ENCODE measurements around the gene SVIL.
A peak's percentile ranks its signal among the peaks of the same experiment; 100 is the strongest.

DNA sequence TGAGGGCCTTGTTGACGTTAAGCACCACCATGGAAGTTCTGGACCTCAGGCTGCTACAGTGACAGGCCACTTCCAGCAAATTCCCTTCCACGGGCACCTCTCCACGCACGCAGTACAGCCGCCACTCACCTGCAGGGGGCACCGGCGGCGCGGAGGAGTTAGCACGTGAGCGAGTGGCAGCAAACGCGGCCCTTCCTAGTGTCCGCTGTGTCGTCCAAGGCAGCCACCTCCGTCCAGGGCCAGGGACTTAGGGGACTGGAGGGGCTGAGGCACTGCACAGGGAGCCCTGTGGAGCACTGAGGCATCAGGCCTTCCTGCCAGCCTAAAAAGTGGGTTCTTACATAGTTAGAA is 164.4 kb downstream of the SVIL start:
- TF ChIP-seq, protein P1, sequence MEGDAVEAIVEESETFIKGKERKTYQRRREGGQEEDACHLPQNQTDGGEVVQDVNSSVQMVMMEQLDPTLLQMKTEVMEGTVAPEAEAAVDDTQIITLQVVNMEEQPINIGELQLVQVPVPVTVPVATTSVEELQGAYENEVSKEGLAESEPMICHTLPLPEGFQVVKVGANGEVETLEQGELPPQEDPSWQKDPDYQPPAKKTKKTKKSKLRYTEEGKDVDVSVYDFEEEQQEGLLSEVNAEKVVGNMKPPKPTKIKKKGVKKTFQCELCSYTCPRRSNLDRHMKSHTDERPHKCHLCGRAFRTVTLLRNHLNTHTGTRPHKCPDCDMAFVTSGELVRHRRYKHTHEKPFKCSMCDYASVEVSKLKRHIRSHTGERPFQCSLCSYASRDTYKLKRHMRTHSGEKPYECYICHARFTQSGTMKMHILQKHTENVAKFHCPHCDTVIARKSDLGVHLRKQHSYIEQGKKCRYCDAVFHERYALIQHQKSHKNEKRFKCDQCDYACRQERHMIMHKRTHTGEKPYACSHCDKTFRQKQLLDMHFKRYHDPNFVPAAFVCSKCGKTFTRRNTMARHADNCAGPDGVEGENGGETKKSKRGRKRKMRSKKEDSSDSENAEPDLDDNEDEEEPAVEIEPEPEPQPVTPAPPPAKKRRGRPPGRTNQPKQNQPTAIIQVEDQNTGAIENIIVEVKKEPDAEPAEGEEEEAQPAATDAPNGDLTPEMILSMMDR (IDR thresholded peaks at IDR 0.05), result peak in 3 of 4 experiments; percentile 30 to 47 (median 38)
- TF ChIP-seq POLR2A (IDR thresholded peaks at IDR 0.05), result no peak
